Measurements from ENCODE around the gene BCL2L13. TPM values are rescaled to one million over a fixed set of nuclear protein-coding genes. Genes with fewer than 3 reads are reported as not detected.

Gene BCL2L13
- total RNA-seq, 6 donors from 2014 or later = 40.4 to 67.1 (median 45.7) TPM

DNA sequence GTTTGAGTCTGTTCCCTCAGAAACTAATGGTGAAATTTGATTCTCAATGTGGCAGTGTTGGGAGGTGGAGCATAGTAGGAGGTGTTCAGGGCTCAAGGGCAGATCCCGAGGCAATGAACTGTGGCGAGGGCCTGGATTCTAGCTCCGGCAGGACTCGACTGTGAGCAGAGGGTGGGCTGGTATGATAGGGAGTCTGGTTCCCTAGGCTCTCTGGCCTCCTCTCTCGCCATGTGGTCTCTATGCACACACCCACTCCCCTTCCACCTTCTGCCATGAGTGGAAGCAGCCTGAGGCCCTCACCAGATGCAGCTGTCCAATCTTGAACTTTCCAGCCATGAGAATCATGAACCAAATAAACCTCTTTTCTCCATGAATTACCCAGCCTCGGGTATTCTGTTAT lies 42.3 kb upstream of the BCL2L13 start:
- H3K4me1 ChIP-seq = no peaks in the 10 kb centered on the region
- H3K27me3 ChIP-seq = no peaks in the 10 kb centered on the region
- TF ChIP-seq, protein P1, sequence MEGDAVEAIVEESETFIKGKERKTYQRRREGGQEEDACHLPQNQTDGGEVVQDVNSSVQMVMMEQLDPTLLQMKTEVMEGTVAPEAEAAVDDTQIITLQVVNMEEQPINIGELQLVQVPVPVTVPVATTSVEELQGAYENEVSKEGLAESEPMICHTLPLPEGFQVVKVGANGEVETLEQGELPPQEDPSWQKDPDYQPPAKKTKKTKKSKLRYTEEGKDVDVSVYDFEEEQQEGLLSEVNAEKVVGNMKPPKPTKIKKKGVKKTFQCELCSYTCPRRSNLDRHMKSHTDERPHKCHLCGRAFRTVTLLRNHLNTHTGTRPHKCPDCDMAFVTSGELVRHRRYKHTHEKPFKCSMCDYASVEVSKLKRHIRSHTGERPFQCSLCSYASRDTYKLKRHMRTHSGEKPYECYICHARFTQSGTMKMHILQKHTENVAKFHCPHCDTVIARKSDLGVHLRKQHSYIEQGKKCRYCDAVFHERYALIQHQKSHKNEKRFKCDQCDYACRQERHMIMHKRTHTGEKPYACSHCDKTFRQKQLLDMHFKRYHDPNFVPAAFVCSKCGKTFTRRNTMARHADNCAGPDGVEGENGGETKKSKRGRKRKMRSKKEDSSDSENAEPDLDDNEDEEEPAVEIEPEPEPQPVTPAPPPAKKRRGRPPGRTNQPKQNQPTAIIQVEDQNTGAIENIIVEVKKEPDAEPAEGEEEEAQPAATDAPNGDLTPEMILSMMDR (IDR thresholded peaks at IDR 0.05) = no peak
- TF ChIP-seq EP300 (IDR thresholded peaks at IDR 0.05) = no peak
- no peak for TF ChIP-seq POLR2A (IDR thresholded peaks at IDR 0.05)
- TF ChIP-seq POLR2AphosphoS5 (IDR thresholded peaks at IDR 0.05) = no peak
- no peaks in the 10 kb centered on the region for H3K9me3 ChIP-seq
- 94 to 96% methylated on average over 6 of the region's 6 CpGs for WGBS, 2 donors
- DNase-seq (no peak), ATAC-seq (ENCODE audit: low FRiP score in 2 of 2) (no peak)
- no peak overlapping the region for H3K27ac ChIP-seq
- H3K4me3 ChIP-seq = no peak overlapping the region
- peaks cover 62 to 100% (median 85%) of the 10 kb centered on the region in 4 donors for H3K36me3 ChIP-seq

DNA sequence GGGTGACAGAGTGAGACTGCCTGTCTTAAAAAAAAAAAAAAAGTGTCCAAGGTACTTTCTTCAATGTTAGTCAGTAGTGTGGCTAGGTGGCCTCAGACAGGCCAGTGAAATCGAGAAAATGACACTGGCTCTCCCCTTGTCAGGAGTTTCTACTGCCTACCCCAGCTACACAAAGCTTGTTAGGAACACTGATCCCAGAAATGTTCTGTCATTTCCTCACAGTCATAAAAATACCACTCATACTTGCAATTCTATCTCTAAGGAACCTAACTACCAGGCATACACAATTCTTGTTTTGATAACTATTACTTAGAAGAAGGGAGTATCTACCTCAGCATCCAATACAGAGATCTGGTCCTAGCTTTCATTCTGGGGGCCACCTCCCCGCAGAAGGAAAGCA lies 41.3 kb upstream of the BCL2L13 start:
- Histone ChIP-seq H3K9me3 (no peaks in the 10 kb centered on the region), H3K27me3 (no peaks in the 10 kb centered on the region), H3K4me1 (no peaks in the 10 kb centered on the region), H3K36me3 (peaks cover 55 to 92% (median 78%) of the 10 kb centered on the region in 4 donors), H3K27ac (no peak overlapping the region), H3K4me3 (no peak overlapping the region)
- DNase-seq (no peak), ATAC-seq (ENCODE audit: low FRiP score in 2 of 2) (no peak)
- WGBS, 2 donors = 93% methylated on average over 2 of the region's 2 CpGs
- TF ChIP-seq EP300 (IDR thresholded peaks at IDR 0.05) (no peak), POLR2A (IDR thresholded peaks at IDR 0.05) (no peak), POLR2AphosphoS5 (IDR thresholded peaks at IDR 0.05) (no peak)
- TF ChIP-seq, protein P1 (IDR thresholded peaks at IDR 0.05) = no peak

DNA sequence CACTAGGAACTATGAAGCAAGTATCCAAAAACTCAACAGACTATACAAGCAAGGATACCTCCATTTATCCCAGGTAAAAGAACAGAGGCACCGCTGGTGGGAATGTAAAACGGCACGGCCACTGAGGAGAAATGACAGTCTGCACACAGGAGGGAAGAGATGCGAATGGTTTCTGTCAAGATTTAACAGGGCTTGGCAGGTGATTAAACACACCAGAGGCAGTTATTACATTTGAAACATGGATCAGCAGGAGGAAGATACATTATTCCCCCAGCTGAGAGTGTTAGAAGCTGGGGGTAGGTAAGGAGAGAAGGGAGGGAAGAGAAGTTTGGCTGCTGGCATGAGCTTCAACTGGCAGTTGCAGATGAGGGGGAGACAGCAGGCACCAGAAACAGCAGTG lies 40.2 kb upstream of the BCL2L13 start:
- ATAC-seq (ENCODE audit: low FRiP score in 2 of 2) (no peak), DNase-seq (no peak)
- no peaks in the 10 kb centered on the region for H3K27me3 ChIP-seq
- H3K4me3 ChIP-seq = no peak overlapping the region
- TF ChIP-seq POLR2A (IDR thresholded peaks at IDR 0.05) (no peak), POLR2AphosphoS5 (IDR thresholded peaks at IDR 0.05) (no peak), EP300 (IDR thresholded peaks at IDR 0.05) (no peak)
- TF ChIP-seq, protein P1 (IDR thresholded peaks at IDR 0.05) = no peak
- H3K4me1 ChIP-seq = no peaks in the 10 kb centered on the region
- peaks cover 48 to 90% (median 69%) of the 10 kb centered on the region in 4 donors for H3K36me3 ChIP-seq
- WGBS, 2 donors = 97 to 100% methylated on average over 4 of the region's 4 CpGs
- H3K27ac ChIP-seq = no peak overlapping the region
- H3K9me3 ChIP-seq = no peaks in the 10 kb centered on the region

- DNase-seq (no peak), ATAC-seq (ENCODE audit: low FRiP score in 2 of 2) (no peak)
- peaks cover 0 to 5% (median 2%) of the 10 kb centered on the region in 4 donors for H3K4me1 ChIP-seq
- no peaks in the 10 kb centered on the region for H3K9me3 ChIP-seq
- TF ChIP-seq, protein P1 (IDR thresholded peaks at IDR 0.05) = no peak
- TF ChIP-seq POLR2AphosphoS5 (IDR thresholded peaks at IDR 0.05) = no peak
- no peak for TF ChIP-seq EP300 (IDR thresholded peaks at IDR 0.05)
- TF ChIP-seq POLR2A (IDR thresholded peaks at IDR 0.05) = no peak
- no peak overlapping the region for H3K27ac ChIP-seq
- WGBS, 2 donors = 78 to 94% methylated on average over 3 of the region's 3 CpGs
- H3K27me3 ChIP-seq = no peaks in the 10 kb centered on the region
- H3K4me3 ChIP-seq = no peak overlapping the region
- H3K36me3 ChIP-seq = peaks cover 35 to 83% (median 48%) of the 10 kb centered on the region in 4 donors
These were observed 37.5 kb upstream of the BCL2L13 start for GRCh38 chr22:17601031-17601430.

DNA sequence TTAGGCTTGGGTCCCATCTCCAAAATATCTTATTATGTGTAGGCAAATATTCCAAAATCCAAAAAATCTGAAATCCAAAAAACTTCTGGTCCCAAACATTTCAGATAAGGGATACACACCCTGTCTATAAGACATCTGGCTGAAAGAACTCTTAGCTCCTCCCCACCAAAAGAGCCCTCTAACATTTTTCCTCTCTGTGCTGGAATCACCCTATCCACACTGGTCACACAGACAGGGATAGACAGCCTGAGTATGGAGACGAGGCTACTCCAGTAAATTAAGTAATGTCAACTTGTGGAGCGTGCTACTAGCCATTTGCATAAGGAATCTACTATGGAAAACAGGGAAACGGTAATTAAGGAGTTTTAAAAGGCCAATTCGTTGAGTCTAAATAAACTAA lies 34.9 kb upstream of the BCL2L13 start:
- H3K4me1 ChIP-seq = peaks cover 0 to 5% (median 2%) of the 10 kb centered on the region in 4 donors
- no peak overlapping the region for H3K4me3 ChIP-seq
- no peaks in the 10 kb centered on the region for H3K9me3 ChIP-seq
- H3K27me3 ChIP-seq = no peaks in the 10 kb centered on the region
- TF ChIP-seq POLR2AphosphoS5 (IDR thresholded peaks at IDR 0.05) = no peak
- TF ChIP-seq EP300 (IDR thresholded peaks at IDR 0.05) = no peak
- TF ChIP-seq, protein P1 (IDR thresholded peaks at IDR 0.05) = no peak
- TF ChIP-seq POLR2A (IDR thresholded peaks at IDR 0.05) = no peak
- DNase-seq (no peak), ATAC-seq (ENCODE audit: low FRiP score in 2 of 2) (no peak)
- WGBS, 2 donors = 90 to 98% methylated on average over 4 of the region's 4 CpGs
- H3K27ac ChIP-seq = no peak overlapping the region
- peaks cover 18 to 82% (median 32%) of the 10 kb centered on the region in 4 donors for H3K36me3 ChIP-seq
